Raji (cell line): ENCODE measurements around the gene NUP93.

Experiments used
- POLR2A ChIP-seq: IDR thresholded peaks from 2 replicates; pipeline ENCODE4 v1.6.1; 2011; ENCODE audit warnings: low read depth, low read length, control low read depth; ENCODE audit not compliant: insufficient read depth

NUP93 gene

DNA sequence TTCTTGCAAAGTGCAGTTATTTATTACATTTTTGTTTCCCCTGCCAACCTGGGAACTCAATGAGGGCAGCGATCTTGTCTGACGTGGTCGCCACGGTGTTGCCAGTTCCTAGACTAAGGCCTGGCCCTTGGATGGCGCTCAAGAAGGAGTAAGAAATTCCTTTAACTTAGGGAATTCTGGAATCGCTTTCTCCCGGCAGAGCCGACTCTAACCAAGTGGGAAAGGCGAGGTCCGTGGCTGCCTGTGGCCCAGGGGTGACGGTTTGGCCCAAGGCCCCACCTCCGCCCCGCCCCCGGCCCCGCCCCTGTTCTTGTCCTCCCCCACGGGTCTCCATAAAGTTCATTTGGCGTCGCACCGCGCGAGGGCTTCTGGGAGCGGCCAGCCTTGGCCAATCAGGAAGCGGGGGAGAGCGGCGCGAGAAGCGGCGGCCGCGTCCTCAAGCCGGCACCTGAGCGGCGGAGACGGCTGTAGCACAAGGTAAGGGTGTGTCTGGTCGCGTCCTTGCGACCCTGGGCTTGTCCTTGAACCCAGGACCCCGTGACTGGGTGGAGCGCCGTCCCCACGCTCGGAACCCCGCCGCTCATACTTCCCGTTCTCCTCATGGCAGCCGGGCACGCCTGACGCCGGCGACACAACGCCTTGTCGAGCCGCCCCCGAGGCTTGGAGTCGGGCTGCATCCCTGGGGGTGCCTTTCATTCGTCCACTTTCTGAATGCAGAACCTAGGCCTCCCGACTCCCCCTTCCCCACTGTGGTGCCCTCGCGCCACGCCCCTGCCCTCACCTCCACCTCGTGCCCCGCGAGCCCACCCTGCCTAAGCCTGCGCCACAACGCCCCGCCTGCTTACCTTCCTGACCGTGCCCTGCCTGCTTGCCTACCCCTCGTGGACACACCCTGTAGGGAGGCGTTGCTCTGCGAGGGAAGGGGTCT is at the start of gene NUP93:
NUP93 (plus strand) TSS at position 395 of the 928 bp plus-strand sequence. CDS start 18,119 bp downstream, outside the sequence.
- TF ChIP-seq POLR2A = peak; percentile 90

DNA sequence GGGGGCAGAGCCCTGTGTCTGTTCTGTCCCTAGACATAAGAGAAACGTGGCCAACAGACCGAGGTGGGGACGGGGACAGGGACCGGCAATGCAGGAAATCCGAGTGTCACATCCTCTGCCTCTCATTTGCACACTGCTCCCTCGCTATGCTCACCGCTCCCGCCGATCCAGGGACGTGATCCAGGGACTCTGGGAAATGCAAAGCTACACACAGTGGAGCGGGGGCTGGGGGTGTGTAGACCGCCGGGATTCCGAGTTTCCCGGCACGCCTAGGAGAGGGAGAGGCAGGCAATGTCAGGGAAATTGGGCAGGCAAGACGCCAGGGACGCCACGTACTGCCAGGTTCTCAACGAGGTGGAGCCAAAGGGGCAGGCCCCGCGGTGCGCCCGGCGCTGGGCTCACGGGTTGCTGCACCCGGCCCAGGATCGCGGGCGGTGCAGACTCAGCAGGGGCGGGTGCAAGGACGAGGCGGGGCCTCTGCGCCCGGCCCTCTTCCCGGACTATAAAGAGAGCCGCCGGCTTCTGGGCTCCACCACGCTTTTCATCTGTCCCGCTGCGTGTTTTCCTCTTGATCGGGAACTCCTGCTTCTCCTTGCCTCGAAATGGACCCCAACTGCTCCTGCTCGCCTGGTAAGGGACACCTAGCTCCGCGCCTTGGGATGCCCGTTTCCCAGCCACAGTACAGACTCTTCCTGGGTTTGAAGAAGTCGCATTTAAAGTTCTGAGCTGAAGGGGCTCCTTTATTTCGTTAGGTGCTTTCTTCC is 47.8 kb upstream of the NUP93 start, which contains the start of gene MT1X:
MT1X (plus strand) TSS at position 532 of the 764 bp plus-strand sequence; CDS start at position 603, 71 bp downstream.
- peak; percentile 93 for TF ChIP-seq POLR2A

DNA sequence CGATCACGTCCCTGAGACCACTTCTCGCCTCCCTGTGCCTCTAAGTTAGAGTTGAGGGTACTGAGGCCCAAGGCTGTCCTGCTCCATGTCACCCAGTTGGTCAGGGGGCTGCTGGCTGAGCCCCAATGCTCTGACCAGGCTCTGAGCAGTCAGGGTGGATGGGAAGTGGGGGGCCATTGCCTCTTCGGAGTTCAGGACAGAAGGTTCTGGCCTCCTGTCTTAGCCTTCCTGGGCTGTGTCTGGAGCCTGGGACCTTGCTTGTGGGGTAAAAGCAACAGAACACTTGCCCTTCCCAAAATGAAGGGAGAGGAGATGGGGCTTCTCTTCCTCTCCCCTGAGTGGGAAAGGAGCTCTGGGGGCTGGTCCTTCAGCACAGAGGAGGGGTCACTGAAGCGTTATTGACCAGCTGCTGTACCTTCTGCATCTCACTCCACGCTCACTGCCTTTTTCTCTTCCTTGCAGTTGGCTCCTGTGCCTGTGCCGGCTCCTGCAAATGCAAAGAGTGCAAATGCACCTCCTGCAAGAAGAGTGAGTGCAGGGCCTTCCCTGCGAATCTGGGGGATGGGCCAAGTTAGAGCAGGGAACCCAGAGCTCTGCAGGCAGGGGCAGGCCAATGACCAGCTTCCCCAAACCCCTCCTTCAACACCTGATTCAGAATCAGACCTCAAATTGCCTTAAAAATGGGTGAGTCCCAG is 47.1 kb upstream of the NUP93 start:
- TF ChIP-seq POLR2A = no peak

DNA sequence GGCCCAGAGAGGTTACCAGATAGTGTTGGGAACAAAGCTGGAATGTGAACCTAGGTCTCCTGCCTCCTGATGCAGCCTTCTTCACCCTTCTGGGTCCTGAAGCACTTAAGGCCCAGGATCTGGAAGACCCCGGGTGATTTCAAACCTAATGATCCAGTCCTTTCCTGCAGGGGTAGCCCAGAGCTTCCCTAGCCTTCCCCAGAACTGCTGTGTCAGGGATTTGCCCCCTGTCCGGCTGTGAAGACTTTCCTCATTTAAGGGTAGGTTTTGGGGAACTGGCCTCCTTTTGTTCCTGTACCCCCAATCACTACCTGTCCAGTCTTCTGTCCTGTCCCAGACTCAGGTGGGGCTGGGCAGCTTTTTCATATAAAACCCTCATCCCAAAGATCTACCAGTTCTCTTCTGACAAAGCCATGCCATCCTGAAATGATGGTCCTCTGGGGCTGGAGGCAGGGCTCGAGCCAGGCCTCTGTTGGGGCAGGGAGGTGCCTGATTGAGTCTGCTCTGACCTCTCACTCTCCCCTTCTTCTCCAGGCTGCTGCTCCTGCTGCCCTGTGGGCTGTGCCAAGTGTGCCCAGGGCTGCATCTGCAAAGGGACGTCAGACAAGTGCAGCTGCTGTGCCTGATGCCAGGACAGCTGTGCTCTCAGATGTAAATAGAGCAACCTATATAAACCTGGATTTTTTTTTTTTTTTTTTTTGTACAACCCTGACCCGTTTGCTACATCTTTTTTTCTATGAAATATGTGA is 46.3 kb upstream of the NUP93 start:
- TF ChIP-seq POLR2A = no peak

DNA sequence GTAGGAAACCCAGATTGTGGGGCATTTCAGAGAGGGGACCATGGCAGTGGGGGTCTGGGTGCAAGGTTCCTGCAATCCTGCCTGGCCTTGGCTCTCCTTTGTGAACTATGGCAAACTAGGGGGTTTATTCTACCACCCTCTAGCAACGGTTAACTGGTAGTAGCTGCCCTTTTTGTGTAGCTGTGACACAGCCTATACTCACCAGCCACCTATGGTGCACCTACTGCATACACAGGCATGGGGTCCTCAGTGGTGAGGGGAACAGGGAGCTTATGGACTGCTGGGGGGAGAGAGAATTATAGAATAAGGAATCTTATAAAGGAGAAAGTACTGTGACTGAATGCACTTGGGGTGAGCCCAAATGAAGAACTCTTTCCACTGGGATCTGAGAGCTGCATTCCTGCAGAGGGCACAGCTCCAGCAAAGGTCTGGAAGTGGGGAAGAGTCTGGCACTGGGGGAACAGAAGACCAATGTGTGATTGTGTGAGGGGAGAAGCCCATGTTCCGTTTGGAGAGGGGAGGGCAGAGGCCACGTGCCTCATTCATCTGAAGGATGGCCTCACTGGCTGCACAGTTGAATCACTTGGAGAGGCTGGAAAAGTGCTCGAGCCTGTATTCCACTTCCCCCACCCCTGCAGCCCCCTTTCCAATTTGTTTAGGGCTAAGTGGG is 45.5 kb upstream of the NUP93 start:
- no peak for TF ChIP-seq POLR2A

DNA sequence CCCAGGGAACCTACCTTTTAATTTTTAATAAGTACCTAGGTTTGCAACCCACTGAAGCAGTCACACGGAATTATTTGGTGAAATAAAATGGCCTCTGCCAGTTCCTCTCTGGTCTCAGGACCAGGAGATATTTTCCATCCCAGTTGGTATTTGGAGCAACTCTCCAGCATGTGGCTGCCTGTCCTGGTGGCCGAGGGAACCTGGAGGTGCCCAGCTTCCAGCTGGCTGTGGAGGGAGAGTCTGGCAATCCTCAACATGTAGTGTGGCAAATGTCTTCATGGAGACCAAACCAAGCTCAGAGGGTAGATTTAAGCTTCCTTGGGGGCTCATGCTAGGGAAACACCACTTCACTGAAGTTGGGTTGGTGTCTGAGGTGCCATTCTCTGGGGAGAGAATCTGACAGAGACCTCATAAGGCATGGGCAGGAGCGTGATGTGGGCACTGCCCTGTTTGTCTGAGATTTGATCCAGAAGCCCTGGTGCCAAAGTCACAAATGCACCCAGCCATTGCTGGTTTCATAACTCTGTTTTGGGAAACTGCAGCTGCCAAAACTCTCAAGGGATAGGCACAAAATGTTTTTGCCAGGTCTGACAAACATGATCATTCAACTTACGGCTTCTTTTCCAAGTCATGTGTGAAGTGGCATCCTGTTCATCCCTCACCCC is 44.9 kb upstream of the NUP93 start:
- no peak for TF ChIP-seq POLR2A

DNA sequence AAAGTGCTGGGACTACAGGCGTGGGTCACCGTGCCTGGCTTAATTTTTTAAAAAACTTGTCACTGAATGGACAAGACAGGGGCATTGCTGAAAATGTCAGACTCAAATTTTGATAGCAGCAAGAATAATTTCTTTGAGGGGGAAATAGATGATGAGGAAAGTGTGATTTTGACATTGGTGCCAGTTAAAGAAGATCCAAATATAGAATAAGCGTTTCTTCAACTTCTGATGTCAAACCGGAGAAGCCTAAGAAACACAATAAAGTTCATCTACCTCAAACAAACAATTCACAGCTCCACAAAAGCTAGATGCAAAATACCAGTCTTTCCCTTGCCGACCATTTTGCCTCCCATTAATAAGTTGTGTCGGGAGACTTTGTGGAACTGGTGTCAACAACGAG is 43.2 kb upstream of the NUP93 start:
- TF ChIP-seq POLR2A = no peak

DNA sequence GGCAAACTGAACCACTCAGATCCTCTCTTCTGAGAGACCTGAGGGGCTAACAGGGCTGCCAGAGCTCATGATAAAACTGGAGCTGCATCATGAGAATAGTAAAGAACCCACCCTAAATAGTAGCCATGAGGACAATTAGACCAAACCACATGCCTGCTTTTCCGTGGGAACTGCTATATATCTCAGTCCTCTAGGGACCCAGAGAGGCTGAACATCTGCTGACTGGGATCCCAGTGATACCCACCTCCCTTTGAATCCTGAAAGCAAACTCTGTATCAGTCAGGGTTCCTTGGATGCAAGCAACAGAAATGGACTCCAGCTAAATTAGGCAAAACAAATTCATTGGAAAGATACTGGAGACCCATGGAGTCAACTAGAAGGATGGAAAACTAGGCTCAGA is 41.2 kb upstream of the NUP93 start:
- no peak for TF ChIP-seq POLR2A

DNA sequence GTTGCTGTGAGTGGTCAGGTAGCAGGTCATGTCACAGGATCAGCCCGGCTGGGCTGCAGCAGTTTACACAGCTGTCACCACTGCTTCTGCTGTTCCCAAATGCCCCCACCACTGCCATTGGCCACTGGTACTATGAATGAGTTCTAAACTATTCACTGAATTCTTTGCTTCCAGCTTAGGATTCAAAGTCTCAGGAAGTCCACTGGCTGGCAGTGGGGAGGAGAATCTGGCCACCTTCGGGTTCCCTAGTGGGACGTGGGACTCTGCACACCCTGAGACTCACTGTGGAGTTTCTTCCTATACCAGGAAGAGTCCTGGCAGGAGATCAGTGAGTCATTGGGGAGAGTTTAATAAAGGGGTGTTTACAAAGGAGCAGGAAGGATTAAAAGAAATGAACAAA is 40.8 kb upstream of the NUP93 start:
- no peak for TF ChIP-seq POLR2A

DNA sequence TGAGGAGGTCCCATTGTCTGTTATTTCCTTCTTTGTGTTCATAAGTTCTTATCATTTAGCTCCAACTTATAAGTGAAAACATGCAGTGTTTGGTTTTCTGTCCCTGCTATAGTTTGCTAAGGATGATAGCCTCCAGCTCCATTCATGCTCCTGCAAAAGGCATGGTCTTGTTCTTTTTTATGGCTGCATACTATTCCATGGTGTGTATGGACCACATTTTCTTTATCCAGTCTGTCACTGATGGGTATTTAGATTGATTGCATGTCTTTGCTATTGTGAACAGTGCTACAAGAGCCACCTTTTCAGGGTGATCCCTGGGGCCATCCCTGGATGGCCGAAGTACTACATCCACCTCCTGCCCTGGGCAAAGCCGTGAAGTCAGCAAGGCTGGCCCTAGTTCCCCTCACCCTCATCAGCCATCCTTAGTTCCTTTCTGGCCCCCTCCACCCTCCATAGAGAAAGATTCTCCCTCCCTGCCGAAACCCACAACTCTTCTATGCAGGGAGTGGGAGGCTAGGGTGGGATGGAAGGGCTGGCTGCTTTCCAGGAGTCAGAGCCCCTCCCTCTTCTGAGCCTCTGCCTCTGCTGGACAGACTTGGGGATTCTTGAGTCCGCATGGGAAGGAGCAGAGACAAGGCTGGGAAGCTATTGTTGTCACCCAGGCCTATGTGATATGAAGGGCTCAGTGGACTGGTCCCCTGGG is 39.4 kb upstream of the NUP93 start:
- no peak for TF ChIP-seq POLR2A

DNA sequence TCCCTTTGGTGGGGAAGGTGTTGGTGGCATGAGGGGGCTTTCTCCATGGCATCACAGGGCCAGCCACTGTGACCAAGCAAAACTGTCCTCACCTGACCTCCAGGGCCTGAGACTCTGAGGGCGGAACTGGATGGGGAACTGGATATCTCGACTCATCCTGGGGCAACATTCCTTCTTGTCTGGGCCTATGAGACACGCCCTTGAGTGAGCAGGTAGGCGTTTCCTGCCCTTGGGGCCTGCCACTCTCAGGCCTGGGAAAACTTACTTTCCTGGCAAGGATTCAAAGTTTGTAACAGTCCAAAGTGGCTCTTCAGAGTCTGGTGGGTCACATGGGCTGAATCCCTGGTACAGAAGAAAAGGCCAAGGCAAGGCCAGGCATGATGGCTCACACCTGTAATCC is 38.0 kb upstream of the NUP93 start:
- TF ChIP-seq POLR2A = no peak

DNA sequence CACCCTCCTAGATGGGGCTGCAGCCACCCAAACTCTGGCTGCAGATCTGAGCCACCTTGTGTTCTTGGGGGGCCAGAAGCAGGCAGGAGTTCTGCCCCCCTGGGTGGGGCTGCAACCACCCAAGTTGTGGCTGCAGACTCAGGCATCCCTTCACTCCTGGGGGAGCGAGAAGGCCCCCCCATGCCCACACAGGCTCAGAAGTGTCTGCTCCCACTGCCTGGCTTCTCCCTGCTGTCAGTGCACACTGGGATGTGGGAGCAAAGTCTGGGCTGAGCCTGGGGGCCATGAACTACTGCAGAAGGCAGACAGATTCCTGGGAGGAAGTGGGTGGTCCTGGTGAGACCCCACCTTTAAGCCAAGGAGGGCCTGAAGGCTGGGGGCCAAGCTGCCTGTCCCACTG is 34.7 kb upstream of the NUP93 start:
- TF ChIP-seq POLR2A = no peak
